Endothelial cell of umbilical vein (primary cell): ENCODE results near the gene PRDM1. TPM values are rescaled to one million over a fixed set of nuclear protein-coding genes. Genes with fewer than 3 reads are reported as not detected.

ENCODE experiments used
- BruUV-seq: library from RNA; stranded (reverse); fragments of 400-500 nt; replicated peaks from 2 replicates; lab custom pipeline; 2021; lab: Mats Ljungman, UMichigan
- CTCF ChIA-PET: fragments of 300-600, 350-600 bp; sonication (Branson Sonifier 250); formaldehyde crosslinking; loops from one replicate; lab custom pipeline; 2021; ENCODE audit warnings: antibody characterized with exemption, inconsistent platforms; lab: Charles Lee
- POLR2A ChIA-PET: fragments of 300-600, 350-600 bp; sonication (Branson Sonifier 250); formaldehyde crosslinking; loops from one replicate; lab custom pipeline; 2021; ENCODE audit warnings: antibody characterized with exemption, inconsistent platforms; lab: Charles Lee
- DNase-seq: peaks from one replicate; pipeline ENCODE4 v3.0.0-alpha.2; 2011; ENCODE audit warnings: low read depth, low spot score
- FAIRE-seq: peaks from 2 replicates; lab custom pipeline; 2011; peaks lifted over from hg19 to GRCh38; lab: Jason Lieb, UNC
- H2AFZ ChIP-seq: 2 replicates; pipeline ENCODE4 v1.6.0; 2012; ENCODE audit warnings: low read depth, low read length, control low read depth, inconsistent platforms
- H3K27ac ChIP-seq: 2 replicates; pipeline ENCODE4 v1.5.1; 2011; ENCODE audit warnings: low read depth, mild to moderate bottlenecking, control low read depth, low read length, moderate library complexity; ENCODE audit not compliant: insufficient read depth
- H3K27me3 ChIP-seq, 2 experiments: 2 replicates each; pipeline versions ENCODE4 v1.6.0 to v1.6.1; 2011; ENCODE audit warnings: low read length in 2 of 2, mixed read lengths in 1 of 2; ENCODE audit not compliant: control insufficient read depth in 2 of 2, insufficient read depth in 2 of 2
- H3K36me3 ChIP-seq, 2 experiments: 2 replicates in 1 of 2; 3 replicates in 1 of 2; pipeline ENCODE4 v1.5.1; 2011; ENCODE audit warnings: low read length in 2 of 2, mild to moderate bottlenecking in 1 of 2, moderate library complexity in 1 of 2; ENCODE audit not compliant: control insufficient read depth in 2 of 2, insufficient read depth in 2 of 2; ENCODE audit errors: extremely low read depth in 1 of 2
- H3K4me1 ChIP-seq: 3 replicates; pipeline ENCODE4 v1.5.1; 2011; ENCODE audit warnings: mild to moderate bottlenecking, low read length; ENCODE audit not compliant: control insufficient read depth, insufficient read depth; ENCODE audit errors: extremely low read depth
- H3K4me2 ChIP-seq: 2 replicates; pipeline ENCODE4 v1.6.1; 2011; ENCODE audit warnings: low read length, control low read depth, mixed read lengths; ENCODE audit not compliant: insufficient read depth
- H3K4me3 ChIP-seq, 3 experiments: fragments of 200-600 bp in 1 of 3; sonication (generic), shearing (Covaris generic) in 1 of 3; replicated peaks in 1 of 3; 2 replicates each; pipeline ENCODE4 v1.5.1; 2011 to 2016; ENCODE audit warnings: control low read depth in 3 of 3, low read length in 3 of 3, mild to moderate bottlenecking in 2 of 3, inconsistent platforms in 1 of 3, low read depth in 1 of 3, moderate library complexity in 1 of 3; ENCODE audit not compliant: insufficient read depth in 1 of 3
- H3K79me2 ChIP-seq: 2 replicates; pipeline ENCODE4 v1.6.0; 2012; ENCODE audit warnings: low read length, inconsistent platforms; ENCODE audit not compliant: control insufficient read depth, insufficient read depth
- H3K9ac ChIP-seq: replicated peaks from 2 replicates; pipeline ENCODE3; 2011; ENCODE audit warnings: low read length, control low read depth; ENCODE audit not compliant: insufficient read depth; ENCODE audit errors: extremely low read depth
- H3K9me1 ChIP-seq: replicated peaks from 3 replicates; pipeline ENCODE4 v1.6.0; 2011; ENCODE audit warnings: mild to moderate bottlenecking, low read length; ENCODE audit not compliant: control insufficient read depth, insufficient read depth; ENCODE audit errors: extremely low read depth
- H3K9me3 ChIP-seq: replicated peaks from 2 replicates; pipeline ENCODE4 v1.5.1; 2012; ENCODE audit warnings: low read length, inconsistent platforms; ENCODE audit not compliant: control insufficient read depth, insufficient read depth
- H4K20me1 ChIP-seq: replicated peaks from 2 replicates; pipeline ENCODE3; 2011; ENCODE audit warnings: mild to moderate bottlenecking, low read length; ENCODE audit not compliant: control insufficient read depth, insufficient read depth; ENCODE audit errors: extremely low read depth
- CTCF ChIP-seq, 2 donors: IDR thresholded peaks; 1 replicate in 1 of 2; 2 replicates in 1 of 2; pipeline ENCODE4 v1.5.1; 2011; ENCODE audit warnings: low read length in 2 of 2, mild to moderate bottlenecking in 2 of 2, moderate library complexity in 2 of 2, control low read depth in 1 of 2, inconsistent platforms in 1 of 2, low read depth in 1 of 2; ENCODE audit not compliant: insufficient read depth in 1 of 2; ENCODE audit errors: extremely low read depth in 1 of 2
- EZH2 ChIP-seq: IDR thresholded peaks from 2 replicates; pipeline ENCODE4 v1.6.1; 2012; ENCODE audit warnings: borderline replicate concordance, low read depth, mild to moderate bottlenecking, moderate library complexity, low read length, inconsistent platforms; ENCODE audit not compliant: severe bottlenecking
- FOS ChIP-seq: IDR thresholded peaks from 2 replicates; pipeline ENCODE4 v1.6.1; 2011; ENCODE audit warnings: mild to moderate bottlenecking, low read length, moderate library complexity, borderline replicate concordance; ENCODE audit not compliant: insufficient read depth
- GATA2 ChIP-seq: IDR thresholded peaks from 2 replicates; pipeline ENCODE4 v1.7.0; 2011; ENCODE audit warnings: low read depth, mild to moderate bottlenecking, moderate library complexity, mixed read lengths, low read length; ENCODE audit not compliant: insufficient read length, insufficient read depth
- JUN ChIP-seq: IDR thresholded peaks from 2 replicates; pipeline ENCODE4 v1.6.1; 2011; ENCODE audit warnings: borderline replicate concordance, low read depth; ENCODE audit not compliant: insufficient read length, insufficient read depth
- MAX ChIP-seq: IDR thresholded peaks from 2 replicates; pipeline ENCODE4 v1.6.1; 2011; ENCODE audit not compliant: insufficient read depth, insufficient read length
- MYC ChIP-seq: IDR thresholded peaks from one replicate; pipeline ENCODE4 v1.6.1; 2011; ENCODE audit warnings: mild to moderate bottlenecking, low read depth, low read length
- POLR2A ChIP-seq: IDR thresholded peaks from 2 replicates; pipeline ENCODE4 v1.6.1; 2012; ENCODE audit warnings: low read depth, mild to moderate bottlenecking, control low read depth, low read length
- POLR2AphosphoS5 ChIP-seq: IDR thresholded peaks from 2 replicates; pipeline ENCODE4 v1.6.1; 2012; ENCODE audit warnings: low read depth, mild to moderate bottlenecking, control low read depth, low read length, moderate library complexity; ENCODE audit not compliant: insufficient read depth
- dilution Hi-C: fragments of 300-500 bp; cut with MboI; formaldehyde crosslinking; loops from one replicate; pipeline ENCODE4 v1.15.0; 2019; ENCODE audit warnings: low sequenced_read_pairs; ENCODE audit not compliant: extremely low pct_ligation_motif_present
- intact Hi-C: fragments of 100-400 bp; cut with micrococcal nuclease; formaldehyde crosslinking; loops from one replicate; pipeline ENCODE4 v1.10.0; 2022
- polyA plus RNA-seq, 4 experiments: library from polyadenylated mRNA; depleted of rRNA in 3 of 4; stranded (reverse) in 3 of 4; unstranded in 1 of 4; fragments of >200 nt; gene quantifications; 2 replicates each; pipeline versions ENCODE4 v1.2.1 to v1.2.3, GENCODE V29; 2011 to 2012; ENCODE audit warnings: missing spikeins in 1 of 4
- total RNA-seq: library from RNA; stranded (reverse); gene quantifications from 2 replicates; pipeline ENCODE4 v1.2.3, GENCODE V29; 2021

The PRDM1 gene
- total and polyA plus RNA-seq, 2 donors (not counting 3 experiments of a cell fraction or from before 2014, with no cell fraction given): 0.36 to 2.7 TPM

- intact Hi-C loops (no loop called here), dilution Hi-C loops (no loop called here)
- Histone ChIP-seq H3K27me3 (peaks cover 0 to 5% of the 10 kb centered on the region in 2 experiments), H3K36me3 (no peaks in the 10 kb centered on the region), H3K9me1 (no peaks in the 10 kb centered on the region), H2AFZ (no peak overlapping the region), H3K27ac (no peak overlapping the region), H3K4me3 (no peak overlapping the region), H3K4me2 (no peak overlapping the region), H4K20me1 (no peaks in the 10 kb centered on the region), H3K4me1 (no peaks in the 10 kb centered on the region), H3K9me3 (no peaks in the 10 kb centered on the region), H3K79me2 (no peaks in the 10 kb centered on the region), H3K9ac (no peak overlapping the region)
- POLR2A ChIA-PET: no interaction called here
- BruUV-seq: no TSS peak
- CTCF ChIA-PET: no interaction called here
- DNase-seq (no peak), FAIRE-seq (no peak)
- no peak for TF ChIP-seq FOS
- no peak for TF ChIP-seq EZH2
- no peak for TF ChIP-seq GATA2
- TF ChIP-seq CTCF (IDR thresholded peaks at IDR 0.05; ENCODE audit: extremely low read depth in 1 of 2, insufficient read depth in 1 of 2, low read depth in 1 of 2, low read length in 2 of 2): no peak
- no peak for TF ChIP-seq POLR2A
- TF ChIP-seq MAX: no peak
- no peak for TF ChIP-seq MYC
- TF ChIP-seq JUN: no peak
- TF ChIP-seq POLR2AphosphoS5: no peak
These were observed 48.9 kb downstream of the PRDM1 start for GRCh38 chr6:106134906-106135634.
